ENCODE results near the gene SLC35F4.
A peak's percentile ranks its signal among the peaks of the same experiment; 100 is the strongest.
"Not testable (repeated sequence)": the region's sequence is repeated elsewhere in the genome, so short reads cannot be mapped to it uniquely, and the experiment has no call there.

The SLC35F4 gene
- 0 to 2.6 (median 0) reads per million in 17 experiments for total RNA-seq

- peak in 1 of 4 experiments; percentile 5 for DNase-seq
Observed at GRCh38 chr14:57865403-57866198, at the start of gene SLC35F4. Gene SLC35F4 (minus strand): TSS chr14:57866092.

DNA sequence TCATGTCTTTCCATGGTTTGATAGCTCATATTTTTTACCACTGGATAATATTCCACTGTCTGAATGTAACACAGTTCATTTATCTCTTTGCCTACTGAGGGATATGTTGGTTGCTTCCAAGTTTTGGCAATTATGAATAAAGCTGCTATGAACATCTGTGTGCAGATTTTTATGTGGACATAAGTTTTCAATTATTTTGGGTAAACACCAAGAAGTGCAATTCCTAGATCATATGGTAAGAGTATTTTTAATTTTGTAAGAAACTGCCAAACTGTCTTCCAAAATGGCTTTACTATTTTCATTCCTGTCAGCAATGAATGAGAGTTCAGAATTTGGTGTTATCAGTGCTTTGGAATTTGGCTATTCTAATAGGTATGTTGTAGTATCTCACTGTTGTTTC, 43.7 kb upstream of the SLC35F4 start:
- no peak for DNase-seq

DNA sequence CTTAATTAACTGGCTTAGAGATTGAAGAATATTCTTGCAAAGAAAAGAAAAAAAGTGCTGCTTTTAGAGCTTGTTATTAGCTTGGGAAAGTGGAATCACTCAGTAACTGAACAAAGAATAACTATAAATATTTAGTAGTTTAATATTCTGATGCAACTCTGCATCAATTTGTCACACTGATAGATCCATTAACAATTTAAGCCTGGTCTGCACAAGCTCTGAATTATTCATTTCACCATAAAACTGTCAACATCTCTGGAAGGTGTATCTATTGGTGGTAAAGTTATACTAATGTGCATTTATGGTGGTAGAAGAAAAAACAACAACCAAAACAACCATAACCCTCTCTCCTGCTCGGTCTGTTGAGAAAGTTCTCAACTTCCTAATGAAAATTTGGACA, 38.1 kb upstream of the SLC35F4 start:
- DNase-seq: no peak

DNA sequence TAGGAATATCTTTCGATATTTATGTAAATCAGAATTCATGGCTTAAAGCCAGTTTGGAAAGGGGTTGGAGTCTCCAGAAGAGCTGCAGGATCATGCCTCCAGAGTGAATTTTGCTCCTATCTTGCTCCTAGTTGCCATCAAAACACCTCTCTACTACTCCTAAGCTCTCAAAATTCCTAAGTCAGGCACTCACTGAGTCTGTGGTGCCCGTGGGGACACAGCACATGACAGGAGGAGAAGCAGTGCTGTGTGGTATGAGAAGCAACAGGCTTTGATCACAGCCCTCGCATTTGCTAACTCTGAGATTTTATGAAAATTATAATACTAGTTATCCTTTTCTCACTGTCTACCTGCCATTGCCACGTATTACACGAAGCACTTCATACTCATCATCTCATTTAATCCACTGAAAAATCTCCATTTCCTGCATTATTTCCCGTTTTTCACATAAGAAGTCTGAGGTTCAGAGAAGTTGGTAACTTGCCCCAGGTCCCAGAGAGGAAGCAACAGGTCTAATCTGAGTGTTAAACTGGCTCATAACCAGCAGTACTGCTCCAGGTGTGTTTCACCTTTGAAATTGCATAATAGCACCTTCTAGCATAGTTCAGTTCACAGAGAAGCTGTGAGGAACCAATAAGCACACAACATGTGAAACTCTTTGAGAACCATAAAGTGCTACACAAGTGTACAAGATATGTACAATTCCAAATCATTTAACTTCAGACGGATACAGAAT, 33.1 kb upstream of the SLC35F4 start:
- DNase-seq: no peak

- DNase-seq: no peak
Observed at GRCh38 chr14:57897144-57897748, 31.4 kb upstream of the SLC35F4 start.

- DNase-seq: peak in 1 of 4 experiments; percentile 1
Observed at GRCh38 chr14:57889245-57889644, 23.4 kb upstream of the SLC35F4 start.

GRCh38 chr14:57884175-57884574, 18.3 kb upstream of the SLC35F4 start:
- no peak for DNase-seq

GRCh38 chr14:57883061-57883460, 17.2 kb upstream of the SLC35F4 start:
- DNase-seq: no peak

GRCh38 chr14:57879516-57879915, 13.6 kb upstream of the SLC35F4 start:
- DNase-seq: no peak

DNA sequence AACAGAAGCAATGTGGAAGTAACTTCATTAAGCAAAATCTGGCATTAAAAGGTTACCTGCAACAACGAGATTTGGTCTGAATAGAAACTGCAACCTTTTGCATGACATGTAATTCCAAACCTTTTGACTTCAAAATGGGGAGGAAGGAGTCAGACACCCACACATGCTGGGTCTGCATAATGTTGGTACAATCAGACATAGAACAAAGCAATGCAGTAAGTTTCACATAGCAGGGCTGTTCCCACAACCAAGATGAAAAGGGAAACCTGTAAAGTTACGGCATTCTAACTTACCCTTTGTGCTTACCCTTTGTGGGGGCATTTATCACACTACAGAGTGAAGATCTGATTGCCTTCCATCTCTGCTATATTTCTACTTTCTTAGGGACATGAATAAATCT, 10.1 kb upstream of the SLC35F4 start:
- DNase-seq: no peak

DNA sequence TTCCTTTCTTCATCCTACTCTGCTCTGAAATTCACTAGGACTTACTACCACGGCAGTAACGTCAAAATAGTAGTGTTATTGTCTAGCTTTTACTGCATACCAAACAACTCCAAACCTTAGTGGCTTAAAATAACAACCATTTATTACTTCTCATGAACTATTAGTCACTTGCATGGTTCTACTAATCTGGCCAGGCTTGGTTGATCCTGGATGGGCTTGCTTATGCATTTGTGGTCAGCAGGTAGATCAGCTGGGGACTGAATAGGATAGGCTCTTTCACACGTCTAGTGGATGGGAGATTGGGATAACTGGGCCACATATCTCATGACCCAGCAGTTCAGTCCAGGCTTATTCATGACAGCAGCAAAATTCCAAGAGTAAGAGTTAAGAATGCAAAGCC, 9.4 kb upstream of the SLC35F4 start:
- DNase-seq: no peak

GRCh38 chr14:57871459-57872080, 5.7 kb upstream of the SLC35F4 start:
- peak in 3 of 4 experiments; percentile 6 to 7 (median 6) for DNase-seq

- no peak for DNase-seq
Observed at GRCh38 chr14:57870686-57871457, 5.0 kb upstream of the SLC35F4 start.

DNA sequence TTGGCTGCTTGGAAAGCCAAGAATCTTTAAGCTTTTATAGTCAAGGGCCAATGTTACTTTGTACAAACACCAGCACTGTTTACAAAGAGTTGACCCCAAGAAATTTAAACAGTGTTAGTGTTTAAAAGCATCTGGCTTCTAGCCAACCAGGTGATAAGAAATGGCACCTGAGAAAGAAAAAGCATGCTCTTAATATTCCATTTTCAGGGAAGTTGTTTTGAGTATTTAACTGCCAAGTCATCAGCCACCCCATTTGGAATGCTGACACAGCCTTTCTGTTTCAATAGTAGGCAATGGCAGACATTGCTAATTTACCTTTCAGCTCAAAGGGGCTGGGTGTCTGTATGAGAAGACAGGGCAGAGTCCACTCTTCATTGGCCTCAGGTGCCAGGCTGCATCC, 3.7 kb upstream of the SLC35F4 start:
- DNase-seq: no peak

DNA sequence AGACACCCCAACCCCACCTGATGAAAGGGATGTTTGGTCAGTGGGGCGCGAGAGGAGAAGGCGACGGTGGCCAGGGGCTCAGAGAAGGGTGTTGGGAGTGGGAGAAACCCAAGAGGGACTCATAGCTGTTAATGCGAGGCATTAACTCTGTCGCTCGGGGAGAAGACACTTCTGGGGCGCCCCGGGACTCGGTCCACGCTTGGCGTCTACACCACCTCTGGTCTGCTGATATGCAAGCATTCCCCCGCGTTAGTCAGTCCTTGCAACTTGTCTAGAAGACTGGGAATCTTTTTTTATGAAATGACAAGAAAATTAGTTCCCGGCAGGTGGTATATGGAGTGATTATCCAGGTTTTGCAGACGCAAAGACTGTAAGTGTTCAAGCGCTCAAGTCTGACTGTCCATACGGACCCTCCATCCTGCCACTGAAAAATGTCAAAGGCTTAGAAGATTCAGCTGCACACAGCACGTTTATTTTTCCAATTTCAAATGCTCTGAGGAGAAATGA, 360 bp upstream of the SLC35F4 start:
- no peak for DNase-seq

DNA sequence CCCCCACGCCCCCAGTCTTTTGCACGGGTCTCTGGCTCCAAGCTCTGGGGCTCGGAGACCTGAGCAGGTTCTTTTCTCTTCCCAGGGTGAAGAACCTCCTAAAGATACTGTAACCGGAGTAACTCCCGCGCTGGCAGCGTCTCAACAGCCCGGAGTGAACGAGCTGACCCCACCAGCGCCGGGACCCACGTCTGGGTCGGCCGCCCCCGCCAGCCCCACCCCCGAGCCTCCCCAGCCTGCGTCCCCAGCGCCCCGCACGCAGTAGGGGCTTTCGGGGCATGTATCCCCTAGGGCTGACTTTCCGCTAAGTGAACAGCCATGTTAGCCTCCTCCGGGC, 858 bp downstream of the SLC35F4 start:
- no peak for DNase-seq

DNA sequence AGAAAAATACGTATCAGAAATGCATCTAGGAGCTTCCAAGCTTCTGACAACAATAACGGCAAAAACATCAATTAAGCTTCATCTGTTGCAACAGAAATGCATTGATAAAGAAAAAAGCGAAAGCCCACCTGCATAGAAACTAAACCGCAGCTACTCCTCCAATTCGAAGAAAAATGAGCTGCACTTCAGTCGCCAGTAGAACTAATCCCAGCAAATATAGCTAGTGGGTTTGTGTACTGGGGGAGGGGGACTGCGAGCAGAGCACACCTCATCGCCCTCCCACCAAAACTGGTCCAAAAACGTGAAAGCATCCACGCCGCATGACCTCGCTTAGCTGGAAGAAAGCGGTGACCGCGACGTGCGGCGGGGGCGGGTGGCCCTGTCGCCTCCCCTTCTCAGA, 1.2 kb downstream of the SLC35F4 start:
- no peak for DNase-seq

DNA sequence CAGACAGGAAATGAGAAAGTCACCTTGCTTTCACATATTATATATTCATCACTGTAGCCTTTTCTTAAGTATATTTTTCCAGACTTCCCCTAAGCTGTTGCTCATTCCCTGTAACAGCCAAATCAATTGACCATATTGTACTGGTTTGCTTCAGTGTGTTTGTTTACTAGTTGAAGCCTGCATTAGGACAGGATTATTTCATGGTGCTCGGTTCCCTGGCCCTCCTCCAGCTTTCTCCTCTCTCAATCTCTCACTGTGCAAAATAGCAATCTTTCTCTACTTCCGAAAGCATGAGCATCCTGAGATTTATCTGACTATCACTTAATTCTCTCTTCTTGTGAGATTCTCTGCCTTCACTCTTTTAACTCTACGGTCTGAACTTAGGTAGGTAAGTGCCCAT, 2.4 kb downstream of the SLC35F4 start:
- DNase-seq: no peak

DNA sequence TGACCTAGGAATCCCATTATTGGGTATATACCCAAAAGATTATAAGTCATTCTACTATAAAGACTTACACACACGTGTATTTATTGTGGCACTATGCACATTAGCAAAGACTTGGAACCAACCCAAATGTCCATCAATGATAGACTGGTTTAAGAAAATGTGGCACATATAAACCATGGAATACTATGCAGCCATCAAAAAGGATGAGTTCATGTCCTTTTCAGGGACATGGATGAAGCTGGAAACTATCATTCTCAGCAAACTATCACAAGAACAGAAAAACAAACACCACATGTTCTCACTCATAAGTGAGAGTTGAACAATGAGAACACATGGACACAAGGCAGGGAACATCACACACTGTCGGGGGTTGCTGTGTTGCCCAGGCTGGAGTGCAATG, 10.2 kb downstream of the SLC35F4 start:
- not testable (repeated sequence) for DNase-seq

DNA sequence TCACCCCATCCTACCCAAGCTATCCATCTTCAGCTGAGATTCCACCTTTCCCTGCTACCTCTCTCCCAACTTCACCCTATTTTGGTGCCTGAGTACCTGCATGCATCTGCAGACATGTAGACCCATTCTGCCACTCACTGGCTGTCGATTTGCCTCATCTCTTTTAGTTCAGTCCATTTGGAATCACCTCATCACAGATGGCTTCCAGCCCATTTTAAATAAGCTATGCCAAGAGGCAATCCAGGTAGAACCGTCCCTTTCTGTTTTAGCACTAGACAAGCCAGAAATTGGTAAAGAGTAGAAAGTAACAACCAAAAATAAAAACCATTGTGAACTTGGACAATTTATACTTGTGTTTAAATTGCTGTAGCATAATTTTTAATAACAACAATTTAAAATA, 11.3 kb downstream of the SLC35F4 start:
- DNase-seq: no peak

GRCh38 chr14:57851354-57851753, 14.5 kb downstream of the SLC35F4 start:
- DNase-seq: no peak

DNA sequence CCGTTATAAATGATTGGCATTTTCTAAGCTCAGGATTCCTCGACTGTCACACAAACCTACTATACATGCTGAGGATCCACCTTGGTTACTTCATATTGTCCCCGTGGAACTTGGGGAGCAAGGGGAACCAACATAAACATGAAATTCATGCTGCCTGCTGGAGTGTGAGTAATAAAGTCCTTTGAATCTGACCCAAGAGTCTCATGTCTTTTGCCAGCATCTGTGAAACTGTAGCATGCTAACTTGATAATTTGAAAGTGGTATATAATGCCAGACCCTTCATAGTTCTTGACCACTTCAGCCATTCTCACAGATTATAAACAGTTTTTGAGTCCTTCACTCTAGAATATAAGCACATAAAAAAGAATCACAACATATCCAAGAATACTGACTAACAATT, 17.1 kb downstream of the SLC35F4 start:
- no peak for DNase-seq
